Ectodermal cell (in vitro differentiated cells): ENCODE measurements around the gene PLXDC1.
"Not testable (repeated sequence)": the region's sequence is repeated elsewhere in the genome, so short reads cannot be mapped to it uniquely, and the experiment has no call there.

Experiments
- H3K27ac ChIP-seq: 2 replicates; pipeline ENCODE4 v1.7.0; 2013; ENCODE audit warnings: mild to moderate bottlenecking, low read depth, low read length; ENCODE audit not compliant: insufficient read depth, poor library complexity, severe bottlenecking
- H3K27me3 ChIP-seq: 2 replicates; pipeline ENCODE4 v1.7.0; 2013; ENCODE audit warnings: mild to moderate bottlenecking, low read length; ENCODE audit not compliant: insufficient read depth, control insufficient read depth, poor library complexity, severe bottlenecking
- H3K36me3 ChIP-seq: one replicate; pipeline ENCODE4 v1.7.0; 2013; ENCODE audit warnings: low read length; ENCODE audit not compliant: control insufficient read depth, insufficient read depth
- H3K4me1 ChIP-seq: one replicate; pipeline ENCODE4 v1.7.0; 2013; ENCODE audit warnings: low read length; ENCODE audit not compliant: control insufficient read depth, insufficient read depth
- H3K4me3 ChIP-seq: 2 replicates; pipeline ENCODE4 v1.7.0; 2013; ENCODE audit warnings: low read depth, low read length, control low read depth; ENCODE audit not compliant: insufficient read depth
- H3K9me3 ChIP-seq: 2 replicates; pipeline ENCODE4 v1.7.0; 2013; ENCODE audit warnings: mild to moderate bottlenecking, low read length, moderate library complexity; ENCODE audit not compliant: control insufficient read depth
- WGBS, 2 experiments: methylation state at CpG; one replicate each; pipeline ENCODE4 v1.1.7; 2013; ENCODE audit warnings: missing lambda C conversion rate in 2 of 2; 5-methylcytosine and 5-hydroxymethylcytosine counted together

PLXDC1 gene

DNA sequence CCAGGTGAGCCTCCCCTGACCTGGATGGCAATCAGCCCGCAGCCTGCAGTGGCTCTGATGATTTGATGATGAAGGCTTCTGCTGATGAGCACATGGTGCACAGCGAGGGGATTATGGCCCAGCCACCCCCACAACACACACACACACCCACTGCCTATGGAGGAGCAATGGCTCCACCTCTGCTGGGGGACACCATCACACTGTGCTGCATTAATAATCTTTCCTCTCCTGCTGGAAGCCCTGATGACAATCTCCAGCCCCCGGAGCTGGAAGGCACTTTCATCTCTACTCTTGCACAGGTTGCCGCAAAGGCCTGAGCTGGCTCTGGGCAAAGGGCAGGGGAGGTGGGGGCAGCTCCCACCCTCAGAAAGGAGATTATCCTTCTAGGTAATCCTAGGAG lies 79.9 kb downstream of the PLXDC1 start:
- H3K9me3 ChIP-seq = no peaks in the 10 kb centered on the region
- H3K27me3 ChIP-seq = no peaks in the 10 kb centered on the region
- H3K4me3 ChIP-seq = no peak overlapping the region
- 85 to 93% methylated on average over 4 of the region's 4 CpGs for WGBS, 2 experiments
- H3K27ac ChIP-seq = no peak overlapping the region
- H3K36me3 ChIP-seq = no peaks in the 10 kb centered on the region
- no peaks in the 10 kb centered on the region for H3K4me1 ChIP-seq

DNA sequence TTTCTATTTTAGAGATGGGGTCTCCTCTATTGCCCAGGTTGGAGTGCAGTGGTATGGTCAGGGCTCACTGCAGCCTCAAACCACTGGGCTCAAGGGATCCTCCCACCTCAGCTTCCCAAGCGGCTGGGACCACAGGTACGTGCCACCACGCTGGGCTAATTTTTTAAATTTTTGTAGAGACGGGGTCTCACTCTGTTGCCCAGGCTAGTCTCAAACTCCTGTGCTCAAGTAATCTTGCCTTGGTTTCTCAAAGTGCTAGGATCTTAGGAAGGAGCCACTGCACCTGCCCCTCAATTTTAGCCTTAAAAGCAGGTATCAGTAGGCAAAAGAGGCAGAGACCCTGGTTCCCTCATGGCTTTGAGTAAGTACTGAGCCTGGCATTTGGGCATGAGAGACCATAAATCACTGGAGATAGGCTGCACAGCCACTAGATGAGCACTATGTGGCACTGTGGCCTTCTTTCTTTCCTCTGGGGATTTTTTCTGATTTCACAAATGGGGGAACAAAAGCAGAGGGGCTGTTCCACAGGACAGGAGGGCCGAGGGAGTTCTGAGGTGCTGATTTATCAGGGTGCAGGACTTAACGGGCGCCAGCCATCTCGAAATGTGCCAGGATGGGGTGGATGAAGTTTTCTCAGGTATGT lies 82.2 kb downstream of the PLXDC1 start:
- H3K4me3 ChIP-seq = no peak overlapping the region
- 80 to 81% methylated on average over 8 of the region's 8 CpGs for WGBS, 2 experiments
- H3K36me3 ChIP-seq = no peaks in the 10 kb centered on the region
- H3K27me3 ChIP-seq = no peaks in the 10 kb centered on the region
- no peaks in the 10 kb centered on the region for H3K4me1 ChIP-seq
- no peak overlapping the region for H3K27ac ChIP-seq
- H3K9me3 ChIP-seq = no peaks in the 10 kb centered on the region

DNA sequence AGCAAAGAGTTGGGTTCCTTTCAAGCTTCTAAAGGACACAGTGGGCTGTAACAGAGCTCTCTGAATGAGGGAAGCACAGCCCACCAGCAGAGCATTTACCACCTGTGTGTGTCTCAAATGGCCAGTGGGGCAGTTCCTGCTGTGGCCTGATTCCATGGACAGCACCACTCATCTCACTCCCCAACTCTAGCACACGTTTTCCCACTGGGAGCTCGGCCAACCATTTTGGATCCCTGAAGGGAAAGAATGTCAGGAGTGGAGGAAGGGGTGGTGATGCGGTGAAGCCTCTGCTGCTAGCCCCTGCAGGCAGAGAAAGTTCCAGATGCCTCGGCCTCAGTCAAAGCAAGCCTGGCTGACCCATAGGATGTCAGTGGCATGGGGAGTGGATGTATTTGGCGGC lies 86.6 kb downstream of the PLXDC1 start:
- Histone ChIP-seq H3K9me3 (no peaks in the 10 kb centered on the region), H3K4me1 (peaks cover 13% of the 10 kb centered on the region), H3K4me3 (no peak overlapping the region), H3K36me3 (no peaks in the 10 kb centered on the region), H3K27me3 (no peaks in the 10 kb centered on the region), H3K27ac (no peak overlapping the region)
- WGBS, 2 experiments = 71 to 87% methylated on average over 4 to 5 of the region's 5 CpGs

DNA sequence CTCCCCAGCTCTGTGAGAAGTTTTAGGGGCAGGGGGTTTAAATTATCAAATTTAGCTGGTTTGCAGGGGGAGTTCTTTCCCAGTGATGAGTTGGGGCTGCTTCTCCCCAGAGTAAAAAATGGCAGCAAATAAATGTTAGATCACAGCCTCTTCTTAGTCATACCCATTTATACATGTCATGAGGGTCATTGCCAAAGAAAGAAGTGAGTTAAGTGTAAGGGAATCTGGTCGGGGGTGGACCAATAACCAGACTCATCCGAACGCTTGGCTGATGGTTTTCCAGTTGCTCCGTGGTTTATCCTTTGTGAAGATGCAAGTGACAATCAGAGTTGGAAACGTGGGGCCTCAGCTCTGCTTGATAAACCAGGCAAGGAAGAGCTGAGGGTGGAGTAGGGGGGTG lies 87.1 kb downstream of the PLXDC1 start:
- no peak overlapping the region for H3K27ac ChIP-seq
- 89 to 91% methylated on average over 5 of the region's 5 CpGs for WGBS, 2 experiments

DNA sequence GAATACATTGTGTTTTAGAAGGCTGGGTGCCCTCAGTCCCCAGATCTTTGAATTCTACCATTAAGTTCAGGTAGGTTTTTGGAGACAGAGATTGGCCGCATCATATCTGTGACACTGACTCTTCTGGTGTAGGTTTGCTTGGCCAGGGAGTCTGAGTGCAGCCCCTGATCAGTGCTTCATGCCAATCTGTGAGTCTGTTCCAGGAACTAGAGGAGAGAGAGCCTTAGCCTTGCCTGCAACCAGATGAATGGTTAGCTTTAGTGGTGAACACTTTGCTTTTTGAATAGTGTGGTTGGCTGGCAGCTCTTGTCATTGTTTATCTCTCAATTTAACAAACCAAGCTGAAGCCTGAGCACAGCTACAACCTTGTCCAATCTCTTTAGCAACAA lies 87.8 kb downstream of the PLXDC1 start:
- Histone ChIP-seq H3K27me3 (no peaks in the 10 kb centered on the region), H3K36me3 (no peaks in the 10 kb centered on the region), H3K27ac (no peak overlapping the region), H3K4me3 (no peak overlapping the region), H3K4me1 (peaks cover 13% of the 10 kb centered on the region), H3K9me3 (no peaks in the 10 kb centered on the region)
- 71 to 87% methylated on average over 1 of the region's 1 CpG for WGBS, 2 experiments

More for the DNA sequence above, 87.1 kb downstream of the PLXDC1 start:
- no peaks in the 10 kb centered on the region for H3K9me3 ChIP-seq
- no peaks in the 10 kb centered on the region for H3K36me3 ChIP-seq
- no peaks in the 10 kb centered on the region for H3K27me3 ChIP-seq
- H3K4me1 ChIP-seq = peaks cover 13% of the 10 kb centered on the region
- H3K4me3 ChIP-seq = no peak overlapping the region

DNA sequence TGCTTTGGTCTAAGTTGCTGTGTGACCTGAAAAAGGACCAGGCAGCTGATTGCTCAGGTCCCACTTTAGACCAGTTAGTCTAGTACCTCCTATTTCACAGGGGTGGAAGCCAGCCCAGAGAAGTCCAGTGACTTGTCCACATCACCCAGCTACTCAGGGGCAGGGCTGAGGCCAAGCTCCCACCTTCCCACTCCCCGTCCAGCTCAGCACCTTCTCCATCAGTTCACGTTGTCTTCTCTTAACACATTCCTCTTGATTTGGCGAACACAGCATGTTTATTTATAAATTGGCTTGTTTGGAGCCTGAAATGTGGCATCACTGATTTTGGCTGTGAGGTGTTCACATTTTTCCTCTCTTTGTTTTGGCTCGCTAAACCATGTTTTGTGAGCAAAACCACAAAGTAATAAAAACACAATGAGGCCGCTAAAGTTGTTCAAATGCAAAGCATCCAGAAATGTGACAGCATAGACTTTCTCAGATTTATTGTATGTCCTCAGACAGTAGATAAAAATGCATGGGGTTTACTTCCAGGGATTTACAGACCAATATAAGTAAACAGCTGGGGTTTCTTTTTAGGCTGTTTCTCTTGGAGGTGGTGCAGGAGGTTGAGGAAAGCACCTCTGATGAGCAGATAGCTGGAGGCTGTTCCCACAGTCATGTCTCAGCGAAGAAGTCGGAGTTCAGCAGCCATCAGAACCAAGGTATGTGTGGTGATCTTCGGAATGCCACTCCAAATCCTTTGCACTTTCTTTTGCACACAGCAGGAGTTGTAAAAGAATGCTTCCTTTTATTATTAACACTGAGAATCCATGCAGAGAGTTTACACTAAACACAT lies 88.4 kb downstream of the PLXDC1 start:
- Histone ChIP-seq H3K36me3 (no peaks in the 10 kb centered on the region), H3K4me1 (peaks cover 13% of the 10 kb centered on the region), H3K9me3 (no peaks in the 10 kb centered on the region), H3K4me3 (no peak overlapping the region), H3K27me3 (no peaks in the 10 kb centered on the region), H3K27ac (no peak overlapping the region)
- WGBS, 2 experiments = 59 to 70% methylated on average over 8 of the region's 8 CpGs

DNA sequence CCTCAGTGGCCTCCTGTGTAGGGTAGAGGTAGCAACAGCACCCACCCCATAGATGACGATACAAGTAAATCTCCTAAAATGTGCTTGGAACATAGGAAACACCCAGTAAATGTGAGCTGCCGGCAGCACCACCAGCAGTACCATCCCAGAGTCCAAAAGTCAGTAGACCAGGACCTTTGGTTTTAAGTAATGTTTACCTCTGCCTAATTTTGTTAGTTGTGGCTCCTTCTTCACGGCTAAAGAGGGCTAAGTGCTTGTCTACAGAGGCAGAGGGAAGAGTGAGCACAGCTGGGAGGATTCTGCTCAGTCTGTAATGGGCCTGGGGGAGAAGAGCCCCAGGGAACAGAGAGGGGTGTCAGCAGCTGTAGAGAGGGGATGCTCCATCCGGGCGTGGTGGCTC lies 92.9 kb downstream of the PLXDC1 start:
- no peak overlapping the region for H3K4me3 ChIP-seq
- no peaks in the 10 kb centered on the region for H3K27me3 ChIP-seq
- no peaks in the 10 kb centered on the region for H3K9me3 ChIP-seq
- H3K4me1 ChIP-seq = peaks cover 12% of the 10 kb centered on the region
- 72 to 76% methylated on average over 5 of the region's 5 CpGs for WGBS, 2 experiments
- H3K36me3 ChIP-seq = no peaks in the 10 kb centered on the region
- H3K27ac ChIP-seq = no peak overlapping the region

DNA sequence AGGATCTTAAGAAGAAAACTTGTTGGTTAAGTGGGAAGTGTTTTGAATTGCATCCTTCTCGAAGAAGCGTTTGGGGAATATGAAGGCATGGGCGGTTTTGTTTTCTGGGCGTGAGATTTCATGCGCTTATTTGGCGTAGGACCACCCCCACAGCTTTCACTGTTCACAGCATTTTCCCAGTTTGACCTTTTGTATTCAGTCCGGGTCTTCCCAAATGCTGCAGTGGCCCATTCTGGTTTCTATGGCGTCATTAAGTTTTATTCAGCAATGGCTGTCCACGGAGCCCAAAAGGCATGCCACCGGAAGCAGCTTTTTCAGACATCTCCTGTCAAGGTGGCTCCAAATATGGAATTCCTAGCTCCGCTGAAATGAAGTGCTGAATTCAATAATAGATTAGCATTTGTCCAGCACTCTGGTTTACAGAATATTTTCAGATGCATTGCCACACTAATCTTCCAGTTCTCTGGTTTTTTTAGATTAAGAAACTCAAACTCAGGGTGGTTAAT lies 93.7 kb downstream of the PLXDC1 start:
- Histone ChIP-seq H3K4me1 (peaks cover 4% of the 10 kb centered on the region), H3K4me3 (peak overlapping the region; percentile 74), H3K27ac (no peak overlapping the region), H3K36me3 (no peaks in the 10 kb centered on the region), H3K27me3 (no peaks in the 10 kb centered on the region), H3K9me3 (no peaks in the 10 kb centered on the region)
- WGBS, 2 experiments = 89 to 90% methylated on average over 11 of the region's 11 CpGs

DNA sequence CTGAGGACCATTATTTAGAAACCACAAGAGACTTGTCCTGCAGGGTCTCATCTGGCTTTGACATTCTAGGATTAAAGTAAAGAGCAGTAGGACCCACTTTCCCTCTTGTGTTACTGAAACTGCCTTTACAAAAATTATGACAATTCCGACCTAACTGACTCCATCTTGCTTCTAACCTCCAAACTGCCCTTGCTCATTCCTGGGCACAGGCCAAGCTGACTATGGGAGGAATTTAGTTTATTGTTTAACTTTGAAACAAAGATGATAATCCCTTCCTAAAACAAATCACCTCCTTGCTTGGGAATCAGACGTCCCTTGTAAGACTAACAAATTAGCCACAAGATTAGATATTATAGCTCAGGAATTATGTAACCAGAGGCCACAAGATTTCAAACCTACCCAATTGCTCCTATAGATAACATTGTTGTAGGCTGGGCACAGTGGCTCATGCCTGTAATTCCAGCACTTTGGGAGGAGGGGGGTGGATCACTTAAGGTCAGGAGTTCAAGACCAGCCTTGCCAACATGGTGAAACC lies 97.3 kb downstream of the PLXDC1 start:
- Histone ChIP-seq H3K9me3 (no peaks in the 10 kb centered on the region), H3K4me1 (peaks cover 4% of the 10 kb centered on the region)
- 61 to 78% methylated on average over 1 to 2 of the region's 2 CpGs for WGBS, 2 experiments

DNA sequence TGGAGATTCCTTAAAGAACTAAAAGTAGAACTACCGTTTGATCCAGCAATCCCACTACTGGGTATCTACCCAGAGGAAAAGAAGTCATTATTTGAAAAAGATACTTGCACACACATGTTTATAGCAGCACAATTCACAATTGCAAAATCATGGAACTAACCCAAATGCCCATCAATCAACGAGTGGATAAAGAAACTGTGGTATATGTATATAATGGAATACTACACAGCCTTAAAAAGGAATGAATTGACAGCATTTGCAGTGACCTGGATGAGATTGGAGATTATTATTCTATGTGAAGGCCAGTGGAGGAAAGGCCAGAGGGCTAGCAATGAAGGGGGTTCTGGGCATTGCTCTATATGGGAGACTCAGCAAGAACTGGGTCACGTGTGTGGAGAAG lies 99.0 kb downstream of the PLXDC1 start:
- H3K36me3 ChIP-seq, H3K27ac ChIP-seq, H3K4me3 ChIP-seq, H3K9me3 ChIP-seq, H3K27me3 ChIP-seq, H3K4me1 ChIP-seq: not testable (repeated sequence)
- 83 to 89% methylated on average over 2 of the region's 3 CpGs for WGBS, 2 experiments

More for the DNA sequence above, 97.3 kb downstream of the PLXDC1 start:
- H3K27ac ChIP-seq = no peak overlapping the region
- no peak overlapping the region for H3K4me3 ChIP-seq
- no peaks in the 10 kb centered on the region for H3K27me3 ChIP-seq
- no peaks in the 10 kb centered on the region for H3K36me3 ChIP-seq
